Measurements from ENCODE around the gene PEG3.

PEG3 gene

GRCh38 chr19:56880592-56881190, 40.2 kb upstream of the PEG3 start:
- H3K9ac ChIP-seq (ENCODE audit: low read length), result no peak overlapping the region
- no peaks in the 10 kb centered on the region for H3K36me3 ChIP-seq (replicated peaks; ENCODE audit: insufficient read depth, low read length)
- no peaks in the 10 kb centered on the region for H3K27me3 ChIP-seq (replicated peaks; ENCODE audit: insufficient read depth, low read length)
- H3K4me1 ChIP-seq (ENCODE audit: low read length), result no peaks in the 10 kb centered on the region
- no peak for DNase-seq
- no peaks in the 10 kb centered on the region for H3K79me2 ChIP-seq (ENCODE audit: low read length)
- no peaks in the 10 kb centered on the region for H3F3A ChIP-seq (ENCODE audit: insufficient read depth, low read length)
- no peak overlapping the region for H3K27ac ChIP-seq (ENCODE audit: low read length)
- no peak for TF ChIP-seq EZH2 (optimal IDR thresholded peaks at IDR 0.05; ENCODE audit: low read depth, low read length)
- TF ChIP-seq CTCF (IDR thresholded peaks at IDR 0.05; ENCODE audit: low read length), result no peak
- no peak for TF ChIP-seq EZH2phosphoT487 (IDR thresholded peaks at IDR 0.05; ENCODE audit: low read length)
- H3K4me3 ChIP-seq (ENCODE audit: low read length), result no peak overlapping the region
- H3K9me2 ChIP-seq (replicated peaks; ENCODE audit: insufficient read depth, low read length), result no peaks in the 10 kb centered on the region
- H3K9me3 ChIP-seq (replicated peaks; ENCODE audit: insufficient read depth, low read length), result no peaks in the 10 kb centered on the region
- no peaks in the 10 kb centered on the region for H4K20me1 ChIP-seq (ENCODE audit: insufficient read depth, low read length)
- H3K4me2 ChIP-seq (ENCODE audit: low read depth, low read length), result no peak overlapping the region
- no peak overlapping the region for H2AFZ ChIP-seq (ENCODE audit: low read length)

GRCh38 chr19:56877069-56877715, 36.7 kb upstream of the PEG3 start:
- no peak overlapping the region for H3K4me2 ChIP-seq (ENCODE audit: low read depth, low read length)
- no peaks in the 10 kb centered on the region for H3K79me2 ChIP-seq (ENCODE audit: low read length)
- H3K9me2 ChIP-seq (replicated peaks; ENCODE audit: insufficient read depth, low read length), result no peaks in the 10 kb centered on the region
- no peaks in the 10 kb centered on the region for H3K36me3 ChIP-seq (replicated peaks; ENCODE audit: insufficient read depth, low read length)
- no peak overlapping the region for H3K27ac ChIP-seq (ENCODE audit: low read length)
- H3K9me3 ChIP-seq (replicated peaks; ENCODE audit: insufficient read depth, low read length), result no peaks in the 10 kb centered on the region
- H3K27me3 ChIP-seq (replicated peaks; ENCODE audit: insufficient read depth, low read length), result no peaks in the 10 kb centered on the region
- H2AFZ ChIP-seq (ENCODE audit: low read length), result no peak overlapping the region
- H3K4me3 ChIP-seq (ENCODE audit: low read length), result no peak overlapping the region
- H3F3A ChIP-seq (ENCODE audit: insufficient read depth, low read length), result no peaks in the 10 kb centered on the region
- DNase-seq, result no peak
- TF ChIP-seq CTCF (IDR thresholded peaks at IDR 0.05; ENCODE audit: low read length), result no peak
- no peak for TF ChIP-seq EZH2 (optimal IDR thresholded peaks at IDR 0.05; ENCODE audit: low read depth, low read length)
- no peak for TF ChIP-seq EZH2phosphoT487 (IDR thresholded peaks at IDR 0.05; ENCODE audit: low read length)
- no peaks in the 10 kb centered on the region for H4K20me1 ChIP-seq (ENCODE audit: insufficient read depth, low read length)
- no peaks in the 10 kb centered on the region for H3K4me1 ChIP-seq (ENCODE audit: low read length)
- no peak overlapping the region for H3K9ac ChIP-seq (ENCODE audit: low read length)

- Histone ChIP-seq H3K4me3 (ENCODE audit: low read length) (no peak overlapping the region), H3F3A (ENCODE audit: insufficient read depth, low read length) (no peaks in the 10 kb centered on the region), H3K9me2 (replicated peaks; ENCODE audit: insufficient read depth, low read length) (no peaks in the 10 kb centered on the region), H3K9ac (ENCODE audit: low read length) (no peak overlapping the region), H3K27me3 (replicated peaks; ENCODE audit: insufficient read depth, low read length) (no peaks in the 10 kb centered on the region), H2AFZ (ENCODE audit: low read length) (no peak overlapping the region), H3K4me2 (ENCODE audit: low read depth, low read length) (no peak overlapping the region), H3K36me3 (replicated peaks; ENCODE audit: insufficient read depth, low read length) (no peaks in the 10 kb centered on the region), H4K20me1 (ENCODE audit: insufficient read depth, low read length) (no peaks in the 10 kb centered on the region), H3K79me2 (ENCODE audit: low read length) (no peaks in the 10 kb centered on the region), H3K4me1 (ENCODE audit: low read length) (no peaks in the 10 kb centered on the region), H3K27ac (ENCODE audit: low read length) (no peak overlapping the region), H3K9me3 (replicated peaks; ENCODE audit: insufficient read depth, low read length) (no peaks in the 10 kb centered on the region)
- no peak for DNase-seq
- TF ChIP-seq EZH2phosphoT487 (IDR thresholded peaks at IDR 0.05; ENCODE audit: low read length) (no peak), EZH2 (optimal IDR thresholded peaks at IDR 0.05; ENCODE audit: low read depth, low read length) (no peak), CTCF (IDR thresholded peaks at IDR 0.05; ENCODE audit: low read length) (no peak)
These were observed 35.2 kb upstream of the PEG3 start for GRCh38 chr19:56875717-56876116.

Data from MM.1S (cell line).